ENCODE results near the gene MRGPRD.

MRGPRD gene

GRCh38 chr11:68966894-68967780 lies 13.6 kb downstream of the MRGPRD start:
- DNase-seq = no peak

GRCh38 chr11:68965901-68966853 lies 14.6 kb downstream of the MRGPRD start:
- no peak for DNase-seq

- DNase-seq = no peak
Measured at GRCh38 chr11:68963779-68964178, 17.0 kb downstream of the MRGPRD start.

GRCh38 chr11:68962527-68963250 lies 18.1 kb downstream of the MRGPRD start:
- no peak for DNase-seq

- DNase-seq = no peak
Measured at GRCh38 chr11:68961245-68961644, 19.5 kb downstream of the MRGPRD start.

GRCh38 chr11:68960294-68961071 lies 20.3 kb downstream of the MRGPRD start:
- no peak for DNase-seq

GRCh38 chr11:68959465-68960293 lies 21.1 kb downstream of the MRGPRD start:
- no peak for DNase-seq

- DNase-seq = no peak
Measured at GRCh38 chr11:68958211-68958610, 22.6 kb downstream of the MRGPRD start.

GRCh38 chr11:68956547-68957254 lies 24.1 kb downstream of the MRGPRD start:
- DNase-seq = no peak

GRCh38 chr11:68956142-68956541 lies 24.6 kb downstream of the MRGPRD start:
- DNase-seq = no peak

GRCh38 chr11:68955607-68955958 lies 25.2 kb downstream of the MRGPRD start:
- no peak for DNase-seq

GRCh38 chr11:68954836-68955606 lies 25.8 kb downstream of the MRGPRD start:
- no peak for DNase-seq

- no peak for DNase-seq
Measured at GRCh38 chr11:68950762-68951161, 30.0 kb downstream of the MRGPRD start.

- DNase-seq = no peak
Measured at GRCh38 chr11:68950270-68950669, 30.5 kb downstream of the MRGPRD start.

- DNase-seq = no peak
Measured at GRCh38 chr11:68948935-68949334, 31.9 kb downstream of the MRGPRD start.

- DNase-seq = no peak
Measured at GRCh38 chr11:68948496-68948895, 32.3 kb downstream of the MRGPRD start.

GRCh38 chr11:68947151-68947550 lies 33.6 kb downstream of the MRGPRD start:
- no peak for DNase-seq

- DNase-seq = peak; percentile 38
Measured at GRCh38 chr11:68946416-68947090, 34.2 kb downstream of the MRGPRD start.

- peak; percentile 86 for DNase-seq
Measured at GRCh38 chr11:68942751-68943271, 38.0 kb downstream of the MRGPRD start.
